ENCODE measurements around the gene STK40.

STK40 gene

GRCh38 chr1:36380782-36381181, 4.9 kb downstream of the STK40 start:
- peaks cover 11% of the 10 kb centered on the region for H3K4me1 ChIP-seq (ENCODE audit: insufficient read depth, low read length)
- H2AFZ ChIP-seq (ENCODE audit: low read depth, low read length): no peak overlapping the region
- no peak overlapping the region for H3K4me3 ChIP-seq (ENCODE audit: low read length)
- H3K36me3 ChIP-seq (ENCODE audit: insufficient read depth, low read length): peaks cover 11% of the 10 kb centered on the region
- H3K27me3 ChIP-seq (ENCODE audit: insufficient read depth, low read length): no peaks in the 10 kb centered on the region
- no peaks in the 10 kb centered on the region for H3K9me3 ChIP-seq (ENCODE audit: low read length)

- Histone ChIP-seq H3K27me3 (ENCODE audit: insufficient read depth, low read length) (no peaks in the 10 kb centered on the region), H3K36me3 (ENCODE audit: insufficient read depth, low read length) (peaks cover 11% of the 10 kb centered on the region)
Measured at GRCh38 chr1:36380143-36380619, 5.5 kb downstream of the STK40 start.

GRCh38 chr1:36377791-36378492, 7.8 kb downstream of the STK40 start:
- Histone ChIP-seq H3K9me3 (ENCODE audit: low read length) (no peaks in the 10 kb centered on the region), H3K4me3 (ENCODE audit: low read length) (no peak overlapping the region), H3K36me3 (ENCODE audit: insufficient read depth, low read length) (peaks cover 11% of the 10 kb centered on the region)

More at GRCh38 chr1:36380143-36380619, 5.5 kb downstream of the STK40 start:
- H2AFZ ChIP-seq (ENCODE audit: low read depth, low read length): no peak overlapping the region
- no peak overlapping the region for H3K4me3 ChIP-seq (ENCODE audit: low read length)
- peaks cover 11% of the 10 kb centered on the region for H3K4me1 ChIP-seq (ENCODE audit: insufficient read depth, low read length)
- H3K9me3 ChIP-seq (ENCODE audit: low read length): no peaks in the 10 kb centered on the region

GRCh38 chr1:36372617-36373016, 13.1 kb downstream of the STK40 start:
- H3K36me3 ChIP-seq (ENCODE audit: insufficient read depth, low read length): peaks cover 8% of the 10 kb centered on the region
- peaks cover 30% of the 10 kb centered on the region for H3K4me1 ChIP-seq (ENCODE audit: insufficient read depth, low read length)
- no peak overlapping the region for H3K4me3 ChIP-seq (ENCODE audit: low read length)
- H2AFZ ChIP-seq (ENCODE audit: low read depth, low read length): no peak overlapping the region
- no peaks in the 10 kb centered on the region for H3K9me3 ChIP-seq (ENCODE audit: low read length)
- no peaks in the 10 kb centered on the region for H3K27me3 ChIP-seq (ENCODE audit: insufficient read depth, low read length)

More at GRCh38 chr1:36377791-36378492, 7.8 kb downstream of the STK40 start:
- H3K27me3 ChIP-seq (ENCODE audit: insufficient read depth, low read length): no peaks in the 10 kb centered on the region
- H3K4me1 ChIP-seq (ENCODE audit: insufficient read depth, low read length): peaks cover 22% of the 10 kb centered on the region
- no peak overlapping the region for H2AFZ ChIP-seq (ENCODE audit: low read depth, low read length)

GRCh38 chr1:36369061-36369861, 16.5 kb downstream of the STK40 start:
- Histone ChIP-seq H3K36me3 (ENCODE audit: insufficient read depth, low read length) (peaks cover 5% of the 10 kb centered on the region), H3K4me1 (ENCODE audit: insufficient read depth, low read length) (peaks cover 29% of the 10 kb centered on the region)

GRCh38 chr1:36367798-36368197, 17.9 kb downstream of the STK40 start:
- no peaks in the 10 kb centered on the region for H3K9me3 ChIP-seq (ENCODE audit: low read length)
- H2AFZ ChIP-seq (ENCODE audit: low read depth, low read length): no peak overlapping the region
- no peaks in the 10 kb centered on the region for H3K27me3 ChIP-seq (ENCODE audit: insufficient read depth, low read length)
- peaks cover 5% of the 10 kb centered on the region for H3K36me3 ChIP-seq (ENCODE audit: insufficient read depth, low read length)
- H3K4me3 ChIP-seq (ENCODE audit: low read length): no peak overlapping the region
- H3K4me1 ChIP-seq (ENCODE audit: insufficient read depth, low read length): peaks cover 14% of the 10 kb centered on the region

More at GRCh38 chr1:36369061-36369861, 16.5 kb downstream of the STK40 start:
- Histone ChIP-seq H3K4me3 (ENCODE audit: low read length) (no peak overlapping the region), H3K9me3 (ENCODE audit: low read length) (no peaks in the 10 kb centered on the region), H3K27me3 (ENCODE audit: insufficient read depth, low read length) (no peaks in the 10 kb centered on the region), H2AFZ (ENCODE audit: low read depth, low read length) (no peak overlapping the region)

GRCh38 chr1:36367066-36367465, 18.7 kb downstream of the STK40 start:
- peaks cover 10% of the 10 kb centered on the region for H3K4me1 ChIP-seq (ENCODE audit: insufficient read depth, low read length)
- no peak overlapping the region for H2AFZ ChIP-seq (ENCODE audit: low read depth, low read length)
- H3K27me3 ChIP-seq (ENCODE audit: insufficient read depth, low read length): no peaks in the 10 kb centered on the region
- H3K4me3 ChIP-seq (ENCODE audit: low read length): no peak overlapping the region
- H3K36me3 ChIP-seq (ENCODE audit: insufficient read depth, low read length): peaks cover 11% of the 10 kb centered on the region
- H3K9me3 ChIP-seq (ENCODE audit: low read length): no peaks in the 10 kb centered on the region

- H3K9me3 ChIP-seq (ENCODE audit: low read length): no peaks in the 10 kb centered on the region
- H3K4me1 ChIP-seq (ENCODE audit: insufficient read depth, low read length): peaks cover 10% of the 10 kb centered on the region
- peaks cover 14% of the 10 kb centered on the region for H3K36me3 ChIP-seq (ENCODE audit: insufficient read depth, low read length)
- no peak overlapping the region for H2AFZ ChIP-seq (ENCODE audit: low read depth, low read length)
- H3K4me3 ChIP-seq (ENCODE audit: low read length): no peak overlapping the region
- H3K27me3 ChIP-seq (ENCODE audit: insufficient read depth, low read length): no peaks in the 10 kb centered on the region
Measured at GRCh38 chr1:36366091-36366661, 19.5 kb downstream of the STK40 start.

GRCh38 chr1:36365381-36365780, 20.3 kb downstream of the STK40 start:
- Histone ChIP-seq H3K4me3 (ENCODE audit: low read length) (no peak overlapping the region), H3K27me3 (ENCODE audit: insufficient read depth, low read length) (no peaks in the 10 kb centered on the region), H3K36me3 (ENCODE audit: insufficient read depth, low read length) (peaks cover 17% of the 10 kb centered on the region)

GRCh38 chr1:36359911-36360550, 25.7 kb downstream of the STK40 start:
- Histone ChIP-seq H3K4me1 (ENCODE audit: insufficient read depth, low read length) (no peaks in the 10 kb centered on the region), H3K36me3 (ENCODE audit: insufficient read depth, low read length) (peaks cover 52% of the 10 kb centered on the region), H3K4me3 (ENCODE audit: low read length) (no peak overlapping the region), H3K27me3 (ENCODE audit: insufficient read depth, low read length) (no peaks in the 10 kb centered on the region), H3K9me3 (ENCODE audit: low read length) (no peaks in the 10 kb centered on the region), H2AFZ (ENCODE audit: low read depth, low read length) (no peak overlapping the region)

More at GRCh38 chr1:36365381-36365780, 20.3 kb downstream of the STK40 start:
- H3K4me1 ChIP-seq (ENCODE audit: insufficient read depth, low read length): peaks cover 10% of the 10 kb centered on the region
- H3K9me3 ChIP-seq (ENCODE audit: low read length): no peaks in the 10 kb centered on the region
- H2AFZ ChIP-seq (ENCODE audit: low read depth, low read length): no peak overlapping the region

- peaks cover 59% of the 10 kb centered on the region for H3K36me3 ChIP-seq (ENCODE audit: insufficient read depth, low read length)
- H3K27me3 ChIP-seq (ENCODE audit: insufficient read depth, low read length): no peaks in the 10 kb centered on the region
- H3K9me3 ChIP-seq (ENCODE audit: low read length): no peaks in the 10 kb centered on the region
- H3K4me3 ChIP-seq (ENCODE audit: low read length): no peak overlapping the region
- H2AFZ ChIP-seq (ENCODE audit: low read depth, low read length): no peak overlapping the region
- H3K4me1 ChIP-seq (ENCODE audit: insufficient read depth, low read length): no peaks in the 10 kb centered on the region
Measured at GRCh38 chr1:36359383-36359782, 26.3 kb downstream of the STK40 start.

GRCh38 chr1:36358514-36359084, 27.1 kb downstream of the STK40 start:
- H2AFZ ChIP-seq (ENCODE audit: low read depth, low read length): no peak overlapping the region
- peaks cover 65% of the 10 kb centered on the region for H3K36me3 ChIP-seq (ENCODE audit: insufficient read depth, low read length)
- H3K4me3 ChIP-seq (ENCODE audit: low read length): no peak overlapping the region
- H3K9me3 ChIP-seq (ENCODE audit: low read length): no peaks in the 10 kb centered on the region
- H3K4me1 ChIP-seq (ENCODE audit: insufficient read depth, low read length): no peaks in the 10 kb centered on the region
- no peaks in the 10 kb centered on the region for H3K27me3 ChIP-seq (ENCODE audit: insufficient read depth, low read length)
